GM23248 (cell line): ENCODE measurements around the gene ACTR1A.

Source experiments
- EZH2 ChIP-seq: fragments of 200-600 bp; sonication (generic); IDR thresholded peaks from 2 replicates; pipeline ENCODE4 v1.6.1; 2018; ENCODE audit warnings: antibody characterized with exemption, mild to moderate bottlenecking; ENCODE audit not compliant: insufficient read depth, poor library complexity, severe bottlenecking
- EZH2phosphoT487 ChIP-seq: fragments of 200-600 bp; sonication (generic); IDR thresholded peaks from 2 replicates; pipeline ENCODE4 v1.6.1; 2018; ENCODE audit warnings: antibody characterized with exemption, moderate library complexity, mild to moderate bottlenecking, low read depth; ENCODE audit not compliant: insufficient read depth

GRCh38 chr10:102435529-102436233 lies 66.8 kb downstream of the ACTR1A start:
- TF ChIP-seq EZH2: no peak
- TF ChIP-seq EZH2phosphoT487: no peak
